Stimulated activated CD8-positive, alpha-beta memory T cell treated with anti-CD3 and anti-CD28 coated beads, Interleukin-12 subunit alpha, Interleukin-12 subunit beta, amount 100 ng/mL, for 1 hour (primary cell): Measurements from ENCODE around the gene OGFR.
A peak's percentile ranks its signal among the peaks of the same experiment; 100 is the strongest.

Source experiments
- DNase-seq: peaks from one replicate; pipeline ENCODE4 v3.0.0-alpha.2; 2020; ENCODE audit warnings: low read depth

The OGFR gene

GRCh38 chr20:62860924-62861691 lies 56.5 kb downstream of the OGFR start:
- DNase-seq: no peak

GRCh38 chr20:62861726-62862336 lies 57.2 kb downstream of the OGFR start, which contains the start of gene TCFL5:
TSS of gene TCFL5 (minus strand) at chr20:62861822. CDS start at chr20:62861670, 152 bp downstream.
- DNase-seq: peak; percentile 87
